A673 (cell line): Measurements from ENCODE around the gene TSPEAR.

ENCODE experiments used
- EZH2 ChIP-seq: fragments of 200-600 bp; sonication (generic); IDR thresholded peaks from 2 replicates; pipeline ENCODE4 v1.6.1; 2017; ENCODE audit warnings: borderline replicate concordance, low read depth, mild to moderate bottlenecking, mixed read lengths, antibody characterized with exemption, low read length; ENCODE audit not compliant: poor library complexity, severe bottlenecking
- TF ChIP-seq, protein P1 (sequence below): fragments of 300-800, 200-600 bp; sonication (generic); conservative IDR thresholded peaks from 2 replicates; pipeline ENCODE4 v1.5.1; 2017; ENCODE audit warnings: low read depth, mild to moderate bottlenecking, antibody characterized with exemption, low read length, moderate library complexity, mixed read lengths

DNA sequence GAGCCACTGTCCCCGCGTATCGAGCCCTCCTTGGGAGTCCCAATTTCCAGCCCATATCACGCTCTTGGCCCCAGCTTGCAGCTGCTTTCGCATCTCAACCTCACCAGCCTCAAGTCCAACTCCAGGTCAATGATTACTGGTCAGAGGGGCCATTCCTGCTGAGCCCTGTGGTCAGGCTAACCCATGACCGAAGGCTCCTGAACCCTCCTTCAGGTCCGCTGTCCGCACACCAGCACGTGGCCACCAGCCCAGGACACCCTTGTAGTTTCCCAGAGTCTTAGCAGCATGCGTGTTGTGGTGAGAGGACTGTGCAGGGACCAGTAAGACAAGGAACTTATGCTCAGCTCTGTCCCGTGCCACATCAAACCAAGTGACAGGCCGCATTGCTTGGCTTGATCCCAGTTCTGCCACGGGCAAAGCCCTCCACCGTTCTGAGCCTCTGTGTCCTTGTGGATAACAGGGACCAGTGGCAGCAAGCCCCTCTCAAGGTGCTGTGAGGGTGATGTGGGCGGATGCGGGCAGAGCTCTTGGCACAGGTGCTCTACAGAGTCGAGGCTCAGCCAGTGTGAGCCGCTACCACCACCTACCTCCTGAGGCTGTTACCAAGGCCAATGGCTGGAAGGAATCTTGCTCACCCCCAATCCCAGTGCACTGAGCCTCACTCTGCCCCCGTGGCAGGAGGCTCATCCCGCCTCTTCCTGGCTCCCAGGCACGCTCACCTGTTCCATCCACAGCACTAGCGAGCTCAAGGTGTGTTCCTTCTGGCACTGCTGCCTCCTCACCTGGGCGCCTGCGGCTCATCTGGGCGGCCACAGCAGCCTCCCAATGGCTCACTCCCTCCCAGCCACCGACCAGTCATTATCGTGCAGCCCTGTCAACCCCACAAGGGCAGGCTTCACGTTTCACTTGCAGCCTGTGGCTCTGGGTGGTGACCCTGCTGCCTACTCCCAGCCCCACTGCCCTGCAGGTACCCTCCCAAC is 191.7 kb downstream of the TSPEAR start:
- TF ChIP-seq, protein P1, sequence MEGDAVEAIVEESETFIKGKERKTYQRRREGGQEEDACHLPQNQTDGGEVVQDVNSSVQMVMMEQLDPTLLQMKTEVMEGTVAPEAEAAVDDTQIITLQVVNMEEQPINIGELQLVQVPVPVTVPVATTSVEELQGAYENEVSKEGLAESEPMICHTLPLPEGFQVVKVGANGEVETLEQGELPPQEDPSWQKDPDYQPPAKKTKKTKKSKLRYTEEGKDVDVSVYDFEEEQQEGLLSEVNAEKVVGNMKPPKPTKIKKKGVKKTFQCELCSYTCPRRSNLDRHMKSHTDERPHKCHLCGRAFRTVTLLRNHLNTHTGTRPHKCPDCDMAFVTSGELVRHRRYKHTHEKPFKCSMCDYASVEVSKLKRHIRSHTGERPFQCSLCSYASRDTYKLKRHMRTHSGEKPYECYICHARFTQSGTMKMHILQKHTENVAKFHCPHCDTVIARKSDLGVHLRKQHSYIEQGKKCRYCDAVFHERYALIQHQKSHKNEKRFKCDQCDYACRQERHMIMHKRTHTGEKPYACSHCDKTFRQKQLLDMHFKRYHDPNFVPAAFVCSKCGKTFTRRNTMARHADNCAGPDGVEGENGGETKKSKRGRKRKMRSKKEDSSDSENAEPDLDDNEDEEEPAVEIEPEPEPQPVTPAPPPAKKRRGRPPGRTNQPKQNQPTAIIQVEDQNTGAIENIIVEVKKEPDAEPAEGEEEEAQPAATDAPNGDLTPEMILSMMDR: no peak
- TF ChIP-seq EZH2: no peak
